HL-60 (cell line): ENCODE data around the gene EXOC6B.

Experiments used
- DNase-seq, 2 experiments: peaks; one replicate each; pipeline ENCODE4 v3.0.0-alpha.2; 2010 to 2020; ENCODE audit warnings: low read depth in 1 of 2, low spot score in 1 of 2
- H3K27ac ChIP-seq: fragments of 250-450 bp; sonication (Bioruptor Pico); replicated peaks from 2 replicates; pipeline ENCODE4 v1.5.1; 2020; ENCODE audit warnings: mild to moderate bottlenecking, moderate library complexity
- H3K27me3 ChIP-seq: fragments of 250-450 bp; sonication (Bioruptor Pico); 2 replicates; pipeline ENCODE4 v1.5.1; 2021; ENCODE audit warnings: mild to moderate bottlenecking, moderate library complexity; ENCODE audit not compliant: insufficient read depth, poor library complexity, severe bottlenecking
- H3K4me3 ChIP-seq: replicated peaks from 2 replicates; pipeline ENCODE4 v1.5.1; 2011; ENCODE audit warnings: mild to moderate bottlenecking, control low read depth, low read length; ENCODE audit not compliant: insufficient read depth
- GABPA ChIP-seq: IDR thresholded peaks from 2 replicates; pipeline ENCODE4 v1.6.1; 2012; ENCODE audit warnings: low read depth
- POLR2AphosphoS5 ChIP-seq: IDR thresholded peaks from 2 replicates; pipeline ENCODE4 v1.6.1; 2012; ENCODE audit warnings: low read depth
- SPI1 ChIP-seq: IDR thresholded peaks from 2 replicates; pipeline ENCODE4 v1.6.1; 2012; ENCODE audit warnings: low read depth, mild to moderate bottlenecking, borderline replicate concordance
- TF ChIP-seq, protein P1 (sequence below): IDR thresholded peaks from one replicate; pipeline ENCODE4 v1.5.1; 2011; ENCODE audit warnings: low read length, control low read depth, inconsistent platforms; ENCODE audit not compliant: insufficient read depth
- TF ChIP-seq, protein P2 (sequence below): IDR thresholded peaks from 2 replicates; pipeline ENCODE4 v1.6.1; 2012; ENCODE audit warnings: low read depth; ENCODE audit not compliant: insufficient replicate concordance

The EXOC6B gene

DNA sequence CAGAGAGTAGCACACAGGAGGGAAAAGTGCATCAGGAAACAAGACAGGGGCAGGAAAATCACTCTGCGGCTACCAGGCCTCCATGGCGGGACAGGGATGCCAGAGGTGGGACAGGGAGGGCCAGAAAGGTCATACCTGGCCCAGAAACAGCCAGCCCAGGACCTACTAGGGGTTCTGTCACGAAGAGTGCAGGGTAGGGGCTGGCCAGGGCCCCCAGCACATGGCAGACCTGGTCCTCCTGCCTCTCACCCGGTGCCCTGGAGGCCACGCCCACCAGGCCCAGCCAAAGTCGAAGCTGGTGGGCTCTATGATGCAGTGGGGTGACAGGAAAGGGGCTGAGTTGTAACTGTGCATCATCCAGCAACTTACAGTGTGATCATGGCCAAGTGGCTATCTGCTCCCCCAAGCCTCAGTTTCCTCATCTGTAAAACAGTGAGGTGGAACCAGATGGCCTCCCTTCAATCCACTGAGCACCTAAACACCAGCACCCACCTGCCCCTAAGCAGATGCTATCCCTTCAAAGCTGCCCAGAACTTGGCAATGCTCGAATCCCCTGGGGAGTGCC is 688.8 kb downstream of the EXOC6B start:
- DNase-seq, result no peak
- no peak overlapping the region for H3K27ac ChIP-seq
- H3K4me3 ChIP-seq, result no peak overlapping the region

DNA sequence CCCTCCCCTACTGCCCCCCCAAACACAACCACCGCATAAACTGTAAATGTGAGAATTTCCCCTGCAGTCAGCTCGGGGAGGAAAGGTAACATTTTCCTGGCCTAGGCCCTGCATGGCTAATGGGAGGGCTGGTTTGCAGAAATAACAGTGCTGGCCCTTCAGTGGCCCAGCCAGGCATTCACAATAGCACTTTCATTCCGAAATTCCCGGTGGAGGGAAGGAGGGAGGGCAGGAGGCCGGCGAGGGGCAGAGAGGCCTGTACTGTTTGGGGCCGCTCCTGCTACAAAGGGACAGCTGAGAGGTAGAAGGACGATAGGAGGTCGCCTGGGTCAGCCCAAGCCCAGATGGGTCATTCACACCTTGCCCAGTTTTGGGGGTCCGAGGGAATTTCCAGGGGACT is 689.5 kb downstream of the EXOC6B start:
- TF ChIP-seq, protein P1, sequence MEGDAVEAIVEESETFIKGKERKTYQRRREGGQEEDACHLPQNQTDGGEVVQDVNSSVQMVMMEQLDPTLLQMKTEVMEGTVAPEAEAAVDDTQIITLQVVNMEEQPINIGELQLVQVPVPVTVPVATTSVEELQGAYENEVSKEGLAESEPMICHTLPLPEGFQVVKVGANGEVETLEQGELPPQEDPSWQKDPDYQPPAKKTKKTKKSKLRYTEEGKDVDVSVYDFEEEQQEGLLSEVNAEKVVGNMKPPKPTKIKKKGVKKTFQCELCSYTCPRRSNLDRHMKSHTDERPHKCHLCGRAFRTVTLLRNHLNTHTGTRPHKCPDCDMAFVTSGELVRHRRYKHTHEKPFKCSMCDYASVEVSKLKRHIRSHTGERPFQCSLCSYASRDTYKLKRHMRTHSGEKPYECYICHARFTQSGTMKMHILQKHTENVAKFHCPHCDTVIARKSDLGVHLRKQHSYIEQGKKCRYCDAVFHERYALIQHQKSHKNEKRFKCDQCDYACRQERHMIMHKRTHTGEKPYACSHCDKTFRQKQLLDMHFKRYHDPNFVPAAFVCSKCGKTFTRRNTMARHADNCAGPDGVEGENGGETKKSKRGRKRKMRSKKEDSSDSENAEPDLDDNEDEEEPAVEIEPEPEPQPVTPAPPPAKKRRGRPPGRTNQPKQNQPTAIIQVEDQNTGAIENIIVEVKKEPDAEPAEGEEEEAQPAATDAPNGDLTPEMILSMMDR, result no peak
- no peak for TF ChIP-seq SPI1
- TF ChIP-seq, protein P2, sequence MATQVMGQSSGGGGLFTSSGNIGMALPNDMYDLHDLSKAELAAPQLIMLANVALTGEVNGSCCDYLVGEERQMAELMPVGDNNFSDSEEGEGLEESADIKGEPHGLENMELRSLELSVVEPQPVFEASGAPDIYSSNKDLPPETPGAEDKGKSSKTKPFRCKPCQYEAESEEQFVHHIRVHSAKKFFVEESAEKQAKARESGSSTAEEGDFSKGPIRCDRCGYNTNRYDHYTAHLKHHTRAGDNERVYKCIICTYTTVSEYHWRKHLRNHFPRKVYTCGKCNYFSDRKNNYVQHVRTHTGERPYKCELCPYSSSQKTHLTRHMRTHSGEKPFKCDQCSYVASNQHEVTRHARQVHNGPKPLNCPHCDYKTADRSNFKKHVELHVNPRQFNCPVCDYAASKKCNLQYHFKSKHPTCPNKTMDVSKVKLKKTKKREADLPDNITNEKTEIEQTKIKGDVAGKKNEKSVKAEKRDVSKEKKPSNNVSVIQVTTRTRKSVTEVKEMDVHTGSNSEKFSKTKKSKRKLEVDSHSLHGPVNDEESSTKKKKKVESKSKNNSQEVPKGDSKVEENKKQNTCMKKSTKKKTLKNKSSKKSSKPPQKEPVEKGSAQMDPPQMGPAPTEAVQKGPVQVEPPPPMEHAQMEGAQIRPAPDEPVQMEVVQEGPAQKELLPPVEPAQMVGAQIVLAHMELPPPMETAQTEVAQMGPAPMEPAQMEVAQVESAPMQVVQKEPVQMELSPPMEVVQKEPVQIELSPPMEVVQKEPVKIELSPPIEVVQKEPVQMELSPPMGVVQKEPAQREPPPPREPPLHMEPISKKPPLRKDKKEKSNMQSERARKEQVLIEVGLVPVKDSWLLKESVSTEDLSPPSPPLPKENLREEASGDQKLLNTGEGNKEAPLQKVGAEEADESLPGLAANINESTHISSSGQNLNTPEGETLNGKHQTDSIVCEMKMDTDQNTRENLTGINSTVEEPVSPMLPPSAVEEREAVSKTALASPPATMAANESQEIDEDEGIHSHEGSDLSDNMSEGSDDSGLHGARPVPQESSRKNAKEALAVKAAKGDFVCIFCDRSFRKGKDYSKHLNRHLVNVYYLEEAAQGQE, result no peak
- Histone ChIP-seq H3K27me3 (no peaks in the 10 kb centered on the region), H3K4me3 (no peak overlapping the region), H3K27ac (no peak overlapping the region)
- no peak for DNase-seq

More for the DNA sequence above, 688.8 kb downstream of the EXOC6B start:
- TF ChIP-seq POLR2AphosphoS5 (no peak), GABPA (no peak), SPI1 (no peak)
- TF ChIP-seq, protein P1, result no peak
- H3K27me3 ChIP-seq, result no peaks in the 10 kb centered on the region

DNA sequence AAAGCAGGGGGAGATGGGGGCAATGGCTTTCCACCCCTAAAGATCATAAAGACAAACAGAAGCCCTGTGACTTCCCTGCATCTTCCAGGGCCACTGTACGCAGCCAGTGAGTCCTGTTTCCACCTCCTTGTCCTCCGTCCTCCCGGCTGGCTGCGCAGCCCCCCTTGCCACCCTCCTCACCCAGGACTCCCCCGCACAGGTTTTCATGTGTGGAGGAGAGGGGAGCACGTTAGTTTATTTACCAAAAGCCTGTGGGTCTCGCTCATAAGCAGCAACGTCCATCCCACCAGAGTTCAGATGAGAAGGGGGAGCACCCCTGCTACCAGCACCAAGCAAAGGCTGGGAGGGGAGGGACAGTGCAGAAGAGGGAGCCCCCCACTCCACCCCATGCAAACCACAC is 689.9 kb downstream of the EXOC6B start:
- no peak overlapping the region for H3K27ac ChIP-seq
- H3K4me3 ChIP-seq, result no peak overlapping the region
- TF ChIP-seq, protein P1, result no peak
- TF ChIP-seq GABPA, result no peak
- TF ChIP-seq, protein P2, result no peak
- TF ChIP-seq SPI1, result no peak
- no peak for TF ChIP-seq POLR2AphosphoS5
- H3K27me3 ChIP-seq, result peaks cover 2% of the 10 kb centered on the region
- no peak for DNase-seq
